B cell (primary cell): ENCODE data around the gene GNB3.

Source experiments
- EZH2 ChIP-seq: IDR thresholded peaks from 2 replicates; pipeline ENCODE4 v1.6.1; 2012; ENCODE audit warnings: borderline replicate concordance, low read depth, mild to moderate bottlenecking, moderate library complexity, low read length; ENCODE audit not compliant: insufficient read depth, poor library complexity, severe bottlenecking
- TF ChIP-seq, protein P1 (sequence below): fragments of 200-600 bp; IDR thresholded peaks from one replicate; pipeline ENCODE4 v1.8.0; 2022; ENCODE audit warnings: antibody characterized with exemption, mild to moderate bottlenecking

DNA sequence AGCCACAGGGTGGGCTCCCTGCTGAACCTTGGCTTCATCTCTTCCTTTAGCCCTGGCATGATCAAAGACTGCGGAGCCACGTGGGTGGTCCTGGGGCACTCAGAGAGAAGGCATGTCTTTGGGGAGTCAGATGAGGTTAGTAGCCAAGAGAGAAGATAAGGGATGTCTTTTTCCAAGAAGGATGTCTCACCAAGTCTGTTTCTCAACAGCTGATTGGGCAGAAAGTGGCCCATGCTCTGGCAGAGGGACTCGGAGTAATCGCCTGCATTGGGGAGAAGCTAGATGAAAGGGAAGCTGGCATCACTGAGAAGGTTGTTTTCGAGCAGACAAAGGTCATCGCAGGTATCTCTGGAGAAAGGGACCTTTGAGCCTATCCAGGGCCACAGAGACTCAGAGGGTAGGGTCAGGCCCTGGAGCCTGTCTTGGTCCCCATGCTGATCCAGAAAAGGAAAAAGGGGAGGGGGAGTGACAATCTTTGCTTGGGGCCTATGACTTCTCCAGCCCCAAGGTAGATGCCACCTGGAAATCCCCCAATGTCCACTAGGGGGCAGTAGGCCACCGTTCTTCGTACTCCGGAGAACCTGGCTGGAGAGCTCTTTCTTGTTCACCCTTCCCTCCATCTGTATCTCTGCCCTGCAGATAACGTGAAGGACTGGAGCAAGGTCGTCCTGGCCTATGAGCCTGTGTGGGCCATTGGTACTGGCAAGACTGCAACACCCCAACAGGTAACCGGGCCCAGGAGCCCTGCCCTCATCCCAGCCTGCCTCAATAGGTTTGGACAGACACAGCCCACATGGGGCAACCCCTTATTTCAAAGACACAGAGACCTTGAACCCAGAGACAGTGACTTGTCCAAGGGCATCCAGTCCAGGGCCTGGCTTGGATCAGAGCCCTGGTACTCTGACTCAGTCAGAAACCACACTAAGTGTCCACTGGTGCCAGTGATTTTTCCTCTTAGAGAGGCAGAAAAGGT lies 28.6 kb downstream of the GNB3 start:
- TF ChIP-seq, protein P1, sequence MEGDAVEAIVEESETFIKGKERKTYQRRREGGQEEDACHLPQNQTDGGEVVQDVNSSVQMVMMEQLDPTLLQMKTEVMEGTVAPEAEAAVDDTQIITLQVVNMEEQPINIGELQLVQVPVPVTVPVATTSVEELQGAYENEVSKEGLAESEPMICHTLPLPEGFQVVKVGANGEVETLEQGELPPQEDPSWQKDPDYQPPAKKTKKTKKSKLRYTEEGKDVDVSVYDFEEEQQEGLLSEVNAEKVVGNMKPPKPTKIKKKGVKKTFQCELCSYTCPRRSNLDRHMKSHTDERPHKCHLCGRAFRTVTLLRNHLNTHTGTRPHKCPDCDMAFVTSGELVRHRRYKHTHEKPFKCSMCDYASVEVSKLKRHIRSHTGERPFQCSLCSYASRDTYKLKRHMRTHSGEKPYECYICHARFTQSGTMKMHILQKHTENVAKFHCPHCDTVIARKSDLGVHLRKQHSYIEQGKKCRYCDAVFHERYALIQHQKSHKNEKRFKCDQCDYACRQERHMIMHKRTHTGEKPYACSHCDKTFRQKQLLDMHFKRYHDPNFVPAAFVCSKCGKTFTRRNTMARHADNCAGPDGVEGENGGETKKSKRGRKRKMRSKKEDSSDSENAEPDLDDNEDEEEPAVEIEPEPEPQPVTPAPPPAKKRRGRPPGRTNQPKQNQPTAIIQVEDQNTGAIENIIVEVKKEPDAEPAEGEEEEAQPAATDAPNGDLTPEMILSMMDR = peak; percentile 94
- no peak for TF ChIP-seq EZH2
